Femur (tissue), 1 donor: ENCODE results near the gene AUTS2.
"Not testable (repeated sequence)": the region's sequence is repeated elsewhere in the genome, so short reads cannot be mapped to it uniquely, and the experiment has no call there.

Experiments used
- DNase-seq: peaks from one replicate; pipeline ENCODE4 v3.0.0-alpha.2; 2017

AUTS2 gene

GRCh38 chr7:70779321-70779720 lies 1181.0 kb downstream of the AUTS2 start:
- no peak for DNase-seq

- no peak for DNase-seq
These were observed 1183.6 kb downstream of the AUTS2 start for GRCh38 chr7:70781922-70782311.

GRCh38 chr7:70782796-70783195 lies 1184.5 kb downstream of the AUTS2 start:
- DNase-seq: no peak

GRCh38 chr7:70785427-70785826 lies 1187.2 kb downstream of the AUTS2 start:
- DNase-seq: no peak

- no peak for DNase-seq
These were observed 1187.8 kb downstream of the AUTS2 start for GRCh38 chr7:70786076-70786475.

- DNase-seq: no peak
These were observed 1189.0 kb downstream of the AUTS2 start for GRCh38 chr7:70787286-70787685.

GRCh38 chr7:70787771-70788170 lies 1189.5 kb downstream of the AUTS2 start:
- DNase-seq: no peak

- no peak for DNase-seq
These were observed 1190.0 kb downstream of the AUTS2 start for GRCh38 chr7:70788276-70788675.

- DNase-seq: no peak
These were observed 1191.4 kb downstream of the AUTS2 start for GRCh38 chr7:70789481-70790214.

GRCh38 chr7:70790215-70791073 lies 1192.2 kb downstream of the AUTS2 start:
- no peak for DNase-seq

- no peak for DNase-seq
These were observed 1193.1 kb downstream of the AUTS2 start for GRCh38 chr7:70791341-70791740.

GRCh38 chr7:70793060-70793459 lies 1194.8 kb downstream of the AUTS2 start:
- no peak for DNase-seq

GRCh38 chr7:70793821-70794220 lies 1195.5 kb downstream of the AUTS2 start:
- DNase-seq: no peak

GRCh38 chr7:70794962-70795361 lies 1196.7 kb downstream of the AUTS2 start:
- no peak for DNase-seq

- no peak for DNase-seq
These were observed 1197.7 kb downstream of the AUTS2 start for GRCh38 chr7:70795948-70796347.

- DNase-seq: no peak
These were observed 1198.8 kb downstream of the AUTS2 start for GRCh38 chr7:70797109-70797514.

- DNase-seq: no peak
These were observed 1201.6 kb downstream of the AUTS2 start for GRCh38 chr7:70799841-70800405.

GRCh38 chr7:70805360-70805759 lies 1207.1 kb downstream of the AUTS2 start:
- DNase-seq: no peak

- DNase-seq: no peak
These were observed 1209.4 kb downstream of the AUTS2 start for GRCh38 chr7:70807650-70808049.

GRCh38 chr7:70808876-70809275 lies 1210.6 kb downstream of the AUTS2 start:
- no peak for DNase-seq

GRCh38 chr7:70810558-70811139 lies 1212.4 kb downstream of the AUTS2 start:
- no peak for DNase-seq

GRCh38 chr7:70812511-70812910 lies 1214.2 kb downstream of the AUTS2 start:
- no peak for DNase-seq

GRCh38 chr7:70822490-70822889 lies 1224.2 kb downstream of the AUTS2 start:
- not testable (repeated sequence) for DNase-seq
